Neural cell (in vitro differentiated cells): ENCODE measurements around the gene TGOLN2. TPM values are rescaled to one million over a fixed set of nuclear protein-coding genes. Genes with fewer than 3 reads are reported as not detected.

Experiments
- H2AFZ ChIP-seq: fragments of 200-600, 300-800 bp; sonication (generic), shearing (Covaris generic); 2 replicates; pipeline ENCODE4 v1.6.0; 2014; ENCODE audit warnings: low read depth, mild to moderate bottlenecking, antibody characterized with exemption, low read length, moderate library complexity
- H3F3A ChIP-seq: fragments of 200-600 bp; shearing (Covaris generic); 2 replicates; pipeline ENCODE4 v1.6.1; 2016; ENCODE audit warnings: mild to moderate bottlenecking, moderate library complexity, mixed read lengths, antibody characterized with exemption, low read length; ENCODE audit not compliant: insufficient read depth, poor library complexity, severe bottlenecking
- H3K27ac ChIP-seq: fragments of 200-600, 300-800 bp; sonication (generic), shearing (Covaris generic); 2 replicates; pipeline ENCODE4 v1.5.1; 2014; ENCODE audit warnings: mild to moderate bottlenecking, low read length, moderate library complexity
- H3K27me3 ChIP-seq: fragments of 300-800, 200-600 bp; sonication (generic), shearing (Covaris generic); 2 replicates; pipeline ENCODE4 v1.6.0; 2014; ENCODE audit warnings: mild to moderate bottlenecking, low read depth, low read length, moderate library complexity; ENCODE audit not compliant: insufficient read depth
- H3K36me3 ChIP-seq: fragments of 300-800, 200-600 bp; sonication (generic), shearing (Covaris generic); 2 replicates; pipeline ENCODE4 v1.5.1; 2014; ENCODE audit warnings: mild to moderate bottlenecking, antibody characterized with exemption, low read length, moderate library complexity; ENCODE audit not compliant: insufficient read depth
- H3K4me2 ChIP-seq: fragments of 300-800, 200-600 bp; sonication (generic), shearing (Covaris generic); 2 replicates; pipeline ENCODE4 v1.6.0; 2014; ENCODE audit warnings: mild to moderate bottlenecking, low read length
- H3K4me3 ChIP-seq: fragments of 300-800, 200-600 bp; sonication (generic), shearing (Covaris generic); 2 replicates; pipeline ENCODE4 v1.5.1; 2014; ENCODE audit warnings: mild to moderate bottlenecking, low read length, moderate library complexity
- H3K79me2 ChIP-seq: fragments of 200-600 bp; shearing (Covaris generic); replicated peaks from 2 replicates; pipeline ENCODE4 v1.6.0; 2014; ENCODE audit warnings: mild to moderate bottlenecking, low read length, moderate library complexity; ENCODE audit not compliant: insufficient read depth
- H3K9ac ChIP-seq: fragments of 300-800, 200-600 bp; sonication (generic), shearing (Covaris generic); 2 replicates; pipeline ENCODE4 v1.6.1; 2016; ENCODE audit warnings: mild to moderate bottlenecking, low read length, mixed read lengths
- H3K9me2 ChIP-seq: fragments of 200-600 bp; shearing (Covaris generic); 2 replicates; pipeline ENCODE4 v1.6.1; 2016; ENCODE audit warnings: mild to moderate bottlenecking, low read length, mixed read lengths; ENCODE audit not compliant: insufficient read depth
- H3K9me3 ChIP-seq: fragments of 200-600, 300-800 bp; sonication (generic), shearing (Covaris generic); 2 replicates; pipeline ENCODE4 v1.6.1; 2016; ENCODE audit warnings: mild to moderate bottlenecking, mixed run types, low read length, moderate library complexity, mixed read lengths
- H4K20me1 ChIP-seq: fragments of 200-600 bp; shearing (Covaris generic); 2 replicates; pipeline ENCODE4 v1.6.1; 2016; ENCODE audit warnings: mild to moderate bottlenecking, mixed run types; ENCODE audit not compliant: insufficient read depth
- CTCF ChIP-seq: fragments of 450-650 bp; IDR thresholded peaks from 2 replicates; pipeline ENCODE4 v1.5.1; 2014; ENCODE audit warnings: antibody characterized with exemption, mild to moderate bottlenecking, moderate library complexity; ENCODE audit not compliant: poor library complexity, severe bottlenecking
- EP300 ChIP-seq: fragments of 450-650 bp; conservative IDR thresholded peaks from 2 replicates; pipeline ENCODE4 v1.6.1; 2014; ENCODE audit warnings: antibody characterized with exemption, mild to moderate bottlenecking, moderate library complexity; ENCODE audit not compliant: poor library complexity, severe bottlenecking
- EZH2 ChIP-seq: fragments of 200-600, 300-800 bp; shearing (Covaris generic), sonication (generic); IDR thresholded peaks from 2 replicates; pipeline ENCODE4 v1.6.1; 2014; ENCODE audit warnings: antibody characterized with exemption, low read length, borderline replicate concordance, mild to moderate bottlenecking; ENCODE audit not compliant: insufficient read depth, poor library complexity, severe bottlenecking
- MXI1 ChIP-seq: fragments of 450-650 bp; conservative IDR thresholded peaks from 2 replicates; pipeline ENCODE4 v1.6.1; 2014; ENCODE audit warnings: antibody characterized with exemption, mild to moderate bottlenecking; ENCODE audit not compliant: poor library complexity, severe bottlenecking
- POLR2AphosphoS5 ChIP-seq: IDR thresholded peaks from 2 replicates; pipeline ENCODE4 v1.6.1; 2012
- RAD21 ChIP-seq: fragments of 450-650 bp; conservative IDR thresholded peaks from 2 replicates; pipeline ENCODE4 v1.6.1; 2014; ENCODE audit warnings: antibody characterized with exemption, mild to moderate bottlenecking, moderate library complexity
- REST ChIP-seq: IDR thresholded peaks from 2 replicates; pipeline ENCODE4 v1.6.1; 2012; ENCODE audit warnings: borderline replicate concordance
- SMC3 ChIP-seq: fragments of 450-650 bp; conservative IDR thresholded peaks from 2 replicates; pipeline ENCODE4 v1.6.1; 2014; ENCODE audit warnings: antibody characterized with exemption, mild to moderate bottlenecking, moderate library complexity; ENCODE audit not compliant: poor library complexity
- TAF1 ChIP-seq: IDR thresholded peaks from 2 replicates; pipeline ENCODE4 v1.6.1; 2012; ENCODE audit warnings: low read depth
- polyA plus RNA-seq: library from polyadenylated mRNA; depleted of rRNA; stranded (reverse); fragments of >200 nt; gene quantifications from 2 replicates; pipeline ENCODE4 v1.2.3, GENCODE V29; 2014

The TGOLN2 gene
- polyA plus RNA-seq, 1 donor from 2014 or later = 22.7 TPM

- Histone ChIP-seq H3K4me2 (no peak overlapping the region), H3K27ac (no peak overlapping the region), H3K36me3 (no peaks in the 10 kb centered on the region), H3K4me3 (no peak overlapping the region), H3K9me3 (no peaks in the 10 kb centered on the region), H3F3A (no peaks in the 10 kb centered on the region), H3K79me2 (no peaks in the 10 kb centered on the region), H3K9me2 (no peaks in the 10 kb centered on the region), H4K20me1 (no peaks in the 10 kb centered on the region), H3K27me3 (no peaks in the 10 kb centered on the region), H3K9ac (no peak overlapping the region), H2AFZ (no peak overlapping the region)
- TF ChIP-seq RAD21 (no peak), POLR2AphosphoS5 (no peak), SMC3 (no peak), CTCF (no peak), EZH2 (no peak), TAF1 (no peak), REST (no peak), EP300 (no peak), MXI1 (no peak)
Measured at GRCh38 chr2:85276571-85277118, 51.1 kb downstream of the TGOLN2 start.

DNA sequence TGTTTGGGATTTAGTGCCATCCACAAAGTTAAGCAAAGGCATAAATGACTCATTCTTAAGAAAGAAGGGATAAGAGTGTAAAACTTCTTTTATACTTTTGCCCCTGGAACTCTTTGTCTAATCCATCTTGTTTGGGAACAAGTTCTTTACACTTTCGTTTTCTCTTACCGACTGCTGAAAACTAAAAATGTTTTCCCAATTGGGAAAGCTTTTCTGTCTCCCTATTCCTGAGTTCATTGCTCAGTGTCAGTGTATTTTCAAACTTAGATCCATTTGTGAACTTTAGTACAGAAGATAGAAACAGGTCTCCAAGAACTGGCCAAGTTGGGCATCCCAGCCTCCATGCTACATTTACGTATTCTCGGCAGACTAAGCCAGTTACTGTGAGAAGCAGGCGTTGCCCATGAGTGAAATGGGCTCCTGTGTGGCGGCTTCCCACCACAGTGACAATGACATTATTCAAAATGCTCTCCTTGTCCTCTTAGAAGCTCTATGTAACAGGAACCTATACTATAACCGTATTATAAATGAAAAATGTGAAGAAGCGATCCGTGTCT lies 51.7 kb downstream of the TGOLN2 start:
- no peak overlapping the region for H3K4me2 ChIP-seq
- H3K79me2 ChIP-seq = no peaks in the 10 kb centered on the region
- no peak overlapping the region for H3K9ac ChIP-seq
- no peaks in the 10 kb centered on the region for H3K36me3 ChIP-seq
- H3K27ac ChIP-seq = no peak overlapping the region
- no peaks in the 10 kb centered on the region for H3K9me3 ChIP-seq
- no peaks in the 10 kb centered on the region for H3F3A ChIP-seq
- H3K9me2 ChIP-seq = no peaks in the 10 kb centered on the region
- no peaks in the 10 kb centered on the region for H3K27me3 ChIP-seq
- H2AFZ ChIP-seq = no peak overlapping the region
- no peak overlapping the region for H3K4me3 ChIP-seq
- no peaks in the 10 kb centered on the region for H4K20me1 ChIP-seq
- TF ChIP-seq TAF1 (no peak), MXI1 (no peak), RAD21 (no peak), EZH2 (no peak), REST (no peak)
